HEK293 (cell line): Measurements from ENCODE around the gene IFNGR1.

Source experiments
- ATF2 ChIP-seq: fragments of 450-650 bp; formaldehyde crosslinking; IDR thresholded peaks from 2 replicates; pipeline ENCODE4 v1.5.1; 2016; ENCODE audit warnings: missing biosample characterization, missing genetic modification characterization, low read depth
- CTCF ChIP-seq: fragments of 450-650 bp; formaldehyde crosslinking; IDR thresholded peaks from 2 replicates; pipeline ENCODE4 v1.5.1; 2016; ENCODE audit warnings: missing biosample characterization, missing genetic modification characterization
- PATZ1 ChIP-seq: fragments of 450-650 bp; formaldehyde crosslinking; IDR thresholded peaks from 2 replicates; pipeline ENCODE4 v1.5.1; 2016; ENCODE audit warnings: missing biosample characterization, missing genetic modification characterization
- YY1 ChIP-seq: fragments of 450-650 bp; formaldehyde crosslinking; IDR thresholded peaks from 2 replicates; pipeline ENCODE4 v1.5.1; 2018; ENCODE audit warnings: missing biosample characterization, missing genetic modification characterization
- ZNF2 ChIP-seq: fragments of 450-650 bp; formaldehyde crosslinking; IDR thresholded peaks from 2 replicates; pipeline ENCODE4 v1.5.1; 2016; ENCODE audit warnings: missing biosample characterization, missing genetic modification characterization
- ZNF366 ChIP-seq: fragments of 450-650 bp; formaldehyde crosslinking; conservative IDR thresholded peaks from 2 replicates; pipeline ENCODE4 v1.5.1; 2016; ENCODE audit warnings: missing biosample characterization, missing genetic modification characterization
- ZNF423 ChIP-seq: fragments of 450-650 bp; formaldehyde crosslinking; IDR thresholded peaks from 2 replicates; pipeline ENCODE4 v1.5.1; 2016; ENCODE audit warnings: missing biosample characterization, missing genetic modification characterization
- ZNF433 ChIP-seq: fragments of 450-650 bp; formaldehyde crosslinking; IDR thresholded peaks from 2 replicates; pipeline ENCODE4 v1.5.1; 2016; ENCODE audit warnings: missing biosample characterization, missing genetic modification characterization, low read depth
- ZNF549 ChIP-seq: fragments of 450-650 bp; IDR thresholded peaks from 2 replicates; pipeline ENCODE4 v1.5.1; 2018; ENCODE audit warnings: missing biosample characterization, missing genetic modification characterization, mild to moderate bottlenecking, inconsistent platforms, moderate library complexity
- ZNF610 ChIP-seq: fragments of 450-650 bp; formaldehyde crosslinking; IDR thresholded peaks from 2 replicates; pipeline ENCODE4 v1.5.1; 2016; ENCODE audit warnings: missing biosample characterization, missing genetic modification characterization, borderline replicate concordance
- ZNF704 ChIP-seq: fragments of 450-650 bp; formaldehyde crosslinking; IDR thresholded peaks from 2 replicates; pipeline ENCODE4 v1.5.1; 2016; ENCODE audit warnings: missing biosample characterization, missing genetic modification characterization

GRCh38 chr6:137167702-137168377 lies 51.3 kb downstream of the IFNGR1 start:
- TF ChIP-seq ZNF366 (tag by site-specific recombination): no peak
- no peak for TF ChIP-seq CTCF (tag by site-specific recombination)
- TF ChIP-seq ZNF704 (tag by site-specific recombination): no peak
- no peak for TF ChIP-seq ZNF610 (tag by site-specific recombination)
- TF ChIP-seq ZNF2: no peak
- no peak for TF ChIP-seq ZNF423
- no peak for TF ChIP-seq PATZ1
- no peak for TF ChIP-seq ZNF433 (tag by site-specific recombination)
- no peak for TF ChIP-seq ATF2 (tag by site-specific recombination)
- no peak for TF ChIP-seq YY1
- TF ChIP-seq ZNF549 (tag by site-specific recombination): no peak
